HG03432 (cell line): Measurements from ENCODE around the gene UBAC2.
"Not testable (repeated sequence)": the region's sequence is repeated elsewhere in the genome, so short reads cannot be mapped to it uniquely, and the experiment has no call there.

Experiments used
- ATAC-seq: cut with Tn5 transposase; IDR thresholded peaks from one replicate; pipeline ENCODE4 v1.9.1; 2021; ENCODE audit warnings: mild to moderate bottlenecking, moderate library complexity; ENCODE audit not compliant: unreplicated experiment

UBAC2 gene

GRCh38 chr13:99211421-99212035 lies 10.9 kb downstream of the UBAC2 start:
- no peak for ATAC-seq

GRCh38 chr13:99214232-99214631 lies 13.6 kb downstream of the UBAC2 start:
- peak; percentile 90 for ATAC-seq

GRCh38 chr13:99214731-99215130 lies 14.1 kb downstream of the UBAC2 start:
- no peak for ATAC-seq

GRCh38 chr13:99215184-99215830 lies 14.7 kb downstream of the UBAC2 start:
- ATAC-seq, result no peak

GRCh38 chr13:99217461-99218110 lies 16.9 kb downstream of the UBAC2 start:
- ATAC-seq, result no peak

GRCh38 chr13:99218126-99218525 lies 17.5 kb downstream of the UBAC2 start:
- no peak for ATAC-seq

GRCh38 chr13:99218545-99218944 lies 17.9 kb downstream of the UBAC2 start:
- ATAC-seq, result no peak

GRCh38 chr13:99218969-99219368 lies 18.3 kb downstream of the UBAC2 start:
- peak; percentile 68 for ATAC-seq

GRCh38 chr13:99220199-99220935 lies 19.7 kb downstream of the UBAC2 start:
- ATAC-seq, result no peak

- ATAC-seq, result no peak
Observed at GRCh38 chr13:99221567-99222239, 21.0 kb downstream of the UBAC2 start.

GRCh38 chr13:99223587-99223986 lies 22.9 kb downstream of the UBAC2 start:
- ATAC-seq, result no peak

- no peak for ATAC-seq
Observed at GRCh38 chr13:99224021-99224420, 23.4 kb downstream of the UBAC2 start.

GRCh38 chr13:99225078-99225477 lies 24.4 kb downstream of the UBAC2 start:
- ATAC-seq, result no peak

- ATAC-seq, result no peak
Observed at GRCh38 chr13:99226513-99226912, 25.9 kb downstream of the UBAC2 start.

GRCh38 chr13:99227331-99227900 lies 26.8 kb downstream of the UBAC2 start:
- ATAC-seq, result no peak

- ATAC-seq, result no peak
Observed at GRCh38 chr13:99227909-99228688, 27.4 kb downstream of the UBAC2 start.

GRCh38 chr13:99228737-99229691 lies 28.4 kb downstream of the UBAC2 start:
- peak; percentile 89 for ATAC-seq

- ATAC-seq, result not testable (repeated sequence)
Observed at GRCh38 chr13:99230588-99230987, 29.9 kb downstream of the UBAC2 start.

- ATAC-seq, result no peak
Observed at GRCh38 chr13:99230991-99231390, 30.3 kb downstream of the UBAC2 start.
